Measurements from ENCODE around the gene NRDC.

The NRDC gene

DNA sequence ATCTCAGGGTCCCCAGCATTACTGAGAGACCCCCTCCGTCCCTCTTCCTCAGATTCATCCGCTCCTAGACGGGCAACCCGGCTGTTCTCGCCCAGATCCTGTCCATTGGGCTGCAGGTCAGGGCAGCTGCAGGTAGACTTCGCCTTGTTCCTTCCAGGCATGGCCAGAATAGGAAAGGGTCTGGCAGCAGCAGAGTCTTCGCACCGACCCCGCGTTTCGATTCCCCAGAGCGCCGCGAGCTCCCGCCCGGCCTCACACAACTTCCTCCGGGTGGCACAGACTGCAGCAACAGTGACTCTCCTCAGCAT lies 265 bp downstream of the NRDC start (continued):
- TF ChIP-seq ZNF624 (tag by site-specific recombination; IDR thresholded peaks at IDR 0.05) (no peak), ZSCAN16 (tag by site-specific recombination; IDR thresholded peaks at IDR 0.05) (no peak), ZNF610 (tag by site-specific recombination; IDR thresholded peaks at IDR 0.05; ENCODE audit: borderline replicate concordance) (peak; percentile 69; the same call in 1 of the 2 replicates), ZXDB (tag by site-specific recombination; IDR thresholded peaks at IDR 0.05) (no peak), ZNF549 (tag by site-specific recombination; IDR thresholded peaks at IDR 0.05) (no peak), ZNF416 (tag by site-specific recombination; IDR thresholded peaks at IDR 0.05) (no peak), ZFP37 (tag by site-specific recombination; IDR thresholded peaks at IDR 0.05) (peak; percentile 67; the same call in 1 of the 2 replicates), KLF7 (tag by site-specific recombination; IDR thresholded peaks at IDR 0.05; ENCODE audit: borderline replicate concordance) (0 out of 2 replicates have a peak, but pooled peaks have one; percentile 21), ZNF138 (tag by site-specific recombination; IDR thresholded peaks at IDR 0.05; ENCODE audit: borderline replicate concordance) (no peak), ZNF2 (tag by site-specific recombination; IDR thresholded peaks at IDR 0.05) (peak; percentile 90; the same call in 1 of the 2 replicates), PRDM2 (tag by site-specific recombination; IDR thresholded peaks at IDR 0.05; ENCODE audit: borderline replicate concordance) (peak; percentile 93; the same call in 1 of the 2 replicates)
- TF ChIP-seq, protein P1, sequence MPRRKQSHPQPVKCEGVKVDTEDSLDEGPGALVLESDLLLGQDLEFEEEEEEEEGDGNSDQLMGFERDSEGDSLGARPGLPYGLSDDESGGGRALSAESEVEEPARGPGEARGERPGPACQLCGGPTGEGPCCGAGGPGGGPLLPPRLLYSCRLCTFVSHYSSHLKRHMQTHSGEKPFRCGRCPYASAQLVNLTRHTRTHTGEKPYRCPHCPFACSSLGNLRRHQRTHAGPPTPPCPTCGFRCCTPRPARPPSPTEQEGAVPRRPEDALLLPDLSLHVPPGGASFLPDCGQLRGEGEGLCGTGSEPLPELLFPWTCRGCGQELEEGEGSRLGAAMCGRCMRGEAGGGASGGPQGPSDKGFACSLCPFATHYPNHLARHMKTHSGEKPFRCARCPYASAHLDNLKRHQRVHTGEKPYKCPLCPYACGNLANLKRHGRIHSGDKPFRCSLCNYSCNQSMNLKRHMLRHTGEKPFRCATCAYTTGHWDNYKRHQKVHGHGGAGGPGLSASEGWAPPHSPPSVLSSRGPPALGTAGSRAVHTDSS (tag by site-specific recombination; IDR thresholded peaks at IDR 0.05), result no peak
- TF ChIP-seq, protein P2, sequence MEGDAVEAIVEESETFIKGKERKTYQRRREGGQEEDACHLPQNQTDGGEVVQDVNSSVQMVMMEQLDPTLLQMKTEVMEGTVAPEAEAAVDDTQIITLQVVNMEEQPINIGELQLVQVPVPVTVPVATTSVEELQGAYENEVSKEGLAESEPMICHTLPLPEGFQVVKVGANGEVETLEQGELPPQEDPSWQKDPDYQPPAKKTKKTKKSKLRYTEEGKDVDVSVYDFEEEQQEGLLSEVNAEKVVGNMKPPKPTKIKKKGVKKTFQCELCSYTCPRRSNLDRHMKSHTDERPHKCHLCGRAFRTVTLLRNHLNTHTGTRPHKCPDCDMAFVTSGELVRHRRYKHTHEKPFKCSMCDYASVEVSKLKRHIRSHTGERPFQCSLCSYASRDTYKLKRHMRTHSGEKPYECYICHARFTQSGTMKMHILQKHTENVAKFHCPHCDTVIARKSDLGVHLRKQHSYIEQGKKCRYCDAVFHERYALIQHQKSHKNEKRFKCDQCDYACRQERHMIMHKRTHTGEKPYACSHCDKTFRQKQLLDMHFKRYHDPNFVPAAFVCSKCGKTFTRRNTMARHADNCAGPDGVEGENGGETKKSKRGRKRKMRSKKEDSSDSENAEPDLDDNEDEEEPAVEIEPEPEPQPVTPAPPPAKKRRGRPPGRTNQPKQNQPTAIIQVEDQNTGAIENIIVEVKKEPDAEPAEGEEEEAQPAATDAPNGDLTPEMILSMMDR (tag by site-specific recombination; IDR thresholded peaks at IDR 0.05), result peak; percentile 26; the same call in 1 of the 2 replicates

DNA sequence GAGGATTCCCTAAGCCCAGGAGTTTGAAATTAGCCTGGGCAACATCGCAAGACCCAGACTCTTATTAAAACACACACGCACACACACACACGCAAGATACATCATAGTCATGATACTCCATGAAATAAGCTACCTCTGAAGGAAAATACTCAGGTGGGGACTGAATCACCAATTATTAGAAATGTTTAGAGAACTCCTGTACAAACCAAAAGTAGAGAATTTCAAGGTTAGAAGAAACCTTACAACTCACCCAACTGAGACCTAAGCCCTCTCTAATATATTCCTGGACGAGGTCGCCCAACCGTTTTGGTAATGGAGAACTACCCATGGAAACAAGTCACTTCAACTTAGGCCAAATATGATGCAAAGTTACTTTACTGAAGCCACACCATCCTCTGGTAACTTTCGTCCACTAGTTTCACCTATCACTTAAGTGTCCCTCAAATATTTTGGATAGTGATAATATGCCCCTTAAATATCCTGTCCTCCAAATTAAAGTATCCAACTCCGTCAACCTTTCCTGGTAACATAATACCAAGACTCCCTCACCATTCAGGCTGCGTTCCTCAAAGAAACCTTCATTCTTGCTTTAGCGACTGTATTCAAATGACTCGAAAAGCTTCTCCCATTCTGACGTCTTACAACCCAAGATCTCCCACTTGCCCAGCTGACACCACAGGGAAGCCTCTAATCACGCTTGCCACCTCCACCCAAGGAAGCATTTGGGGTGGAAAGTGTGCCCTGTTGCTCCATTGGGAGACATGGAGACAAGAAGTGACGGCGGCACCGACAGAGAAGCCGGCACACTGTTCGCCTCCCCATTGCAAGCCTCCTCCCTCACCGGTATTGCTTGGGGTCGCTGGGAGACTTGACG lies 856 bp downstream of the NRDC start:
- CTCF ChIA-PET, result interaction anchor here (0.6 to 1.0 kb wide), 2 partner anchors 109 to 890 kb away, joined by 3 to 5 read pairs; no protein-coding TSS in a partner anchor
- H3K4me3 ChIP-seq (ENCODE audit: low read depth, low read length), result peak overlapping the region; percentile 96
- peak overlapping the region; percentile 95 for H3K27ac ChIP-seq (ENCODE audit: extremely low read depth, low read depth, low read length)
- no peaks in the 10 kb centered on the region for H3K9me3 ChIP-seq (ENCODE audit: control insufficient read depth, insufficient read depth, low read depth, low read length)
- peaks cover 0 to 9% of the 10 kb centered on the region in 2 experiments; a peak in 1 of 3 replicates for H3K36me3 ChIP-seq (ENCODE audit: control insufficient read depth in 2 of 2, insufficient read depth in 1 of 2, low read length in 2 of 2)
- H3K4me1 ChIP-seq (ENCODE audit: control insufficient read depth, insufficient read depth, low read length), result no peaks in the 10 kb centered on the region
- POLR2A ChIA-PET, result interaction anchor here (0.6 to 1.4 kb wide), 4 partner anchors 9 to 642 kb away, joined by 3 to 4 read pairs (median 3); partner anchors contain the start of gene RNF11
- TF ChIP-seq ZNF677 (tag by site-specific recombination; IDR thresholded peaks at IDR 0.05) (no peak), ZNF18 (tag by site-specific recombination; IDR thresholded peaks at IDR 0.05) (no peak), ZNF548 (tag by site-specific recombination; IDR thresholded peaks at IDR 0.05) (no peak), ZFHX2 (tag by site-specific recombination; conservative IDR thresholded peaks at IDR 0.05) (no peak), SCRT2 (tag by site-specific recombination; IDR thresholded peaks at IDR 0.05) (peak; percentile 92), ZNF175 (tag by site-specific recombination; IDR thresholded peaks at IDR 0.05) (no peak), ZNF214 (tag by site-specific recombination; IDR thresholded peaks at IDR 0.05; ENCODE audit: borderline replicate concordance) (no peak)
- TF ChIP-seq, protein P3, sequence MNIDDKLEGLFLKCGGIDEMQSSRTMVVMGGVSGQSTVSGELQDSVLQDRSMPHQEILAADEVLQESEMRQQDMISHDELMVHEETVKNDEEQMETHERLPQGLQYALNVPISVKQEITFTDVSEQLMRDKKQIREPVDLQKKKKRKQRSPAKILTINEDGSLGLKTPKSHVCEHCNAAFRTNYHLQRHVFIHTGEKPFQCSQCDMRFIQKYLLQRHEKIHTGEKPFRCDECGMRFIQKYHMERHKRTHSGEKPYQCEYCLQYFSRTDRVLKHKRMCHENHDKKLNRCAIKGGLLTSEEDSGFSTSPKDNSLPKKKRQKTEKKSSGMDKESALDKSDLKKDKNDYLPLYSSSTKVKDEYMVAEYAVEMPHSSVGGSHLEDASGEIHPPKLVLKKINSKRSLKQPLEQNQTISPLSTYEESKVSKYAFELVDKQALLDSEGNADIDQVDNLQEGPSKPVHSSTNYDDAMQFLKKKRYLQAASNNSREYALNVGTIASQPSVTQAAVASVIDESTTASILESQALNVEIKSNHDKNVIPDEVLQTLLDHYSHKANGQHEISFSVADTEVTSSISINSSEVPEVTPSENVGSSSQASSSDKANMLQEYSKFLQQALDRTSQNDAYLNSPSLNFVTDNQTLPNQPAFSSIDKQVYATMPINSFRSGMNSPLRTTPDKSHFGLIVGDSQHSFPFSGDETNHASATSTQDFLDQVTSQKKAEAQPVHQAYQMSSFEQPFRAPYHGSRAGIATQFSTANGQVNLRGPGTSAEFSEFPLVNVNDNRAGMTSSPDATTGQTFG (tag by site-specific recombination; IDR thresholded peaks at IDR 0.05; ENCODE audit: borderline replicate concordance), result no peak
